ENCODE results near the gene CNTNAP2. TPM values are rescaled to one million over a fixed set of nuclear protein-coding genes. Genes with fewer than 3 reads are reported as not detected.

Gene CNTNAP2
- total RNA-seq, 2 experiments from 2014 or later = not detected

DNA sequence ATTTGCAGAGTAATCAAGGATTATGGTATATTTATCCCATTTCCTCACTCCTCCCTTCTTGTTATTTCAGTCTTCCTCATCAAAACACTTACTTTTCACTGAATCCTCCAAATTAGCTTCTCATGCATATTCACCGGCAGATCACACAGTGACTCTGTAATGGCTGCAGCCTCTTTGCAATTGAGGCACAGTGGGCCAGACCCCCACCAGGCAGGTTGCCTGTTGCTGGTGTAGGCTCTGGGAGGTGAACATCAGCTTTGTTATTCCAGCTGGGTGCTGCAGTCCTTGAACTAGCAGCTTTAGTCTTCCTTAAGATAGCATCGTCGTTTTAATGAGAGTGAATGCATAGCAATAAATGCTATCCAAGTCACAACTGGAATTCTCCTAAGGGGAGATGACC lies 449.3 kb downstream of the CNTNAP2 start:
- DNase-seq = no peak
- no peaks in the 10 kb centered on the region for H3K27me3 Mint-ChIP-seq
- ChIA-PET POLR2A (no interaction called here), CTCF (no interaction called here)
- no peaks in the 10 kb centered on the region for H3K4me1 Mint-ChIP-seq (ENCODE audit: low read depth)
- no peak overlapping the region for H3K4me3 Mint-ChIP-seq
- H3K27ac Mint-ChIP-seq = no peak overlapping the region
- H3K36me3 Mint-ChIP-seq = no peaks in the 10 kb centered on the region
- intact Hi-C loops (cut with micrococcal nuclease) = no loop called here
- no peaks in the 10 kb centered on the region for H3K9me3 Mint-ChIP-seq

DNA sequence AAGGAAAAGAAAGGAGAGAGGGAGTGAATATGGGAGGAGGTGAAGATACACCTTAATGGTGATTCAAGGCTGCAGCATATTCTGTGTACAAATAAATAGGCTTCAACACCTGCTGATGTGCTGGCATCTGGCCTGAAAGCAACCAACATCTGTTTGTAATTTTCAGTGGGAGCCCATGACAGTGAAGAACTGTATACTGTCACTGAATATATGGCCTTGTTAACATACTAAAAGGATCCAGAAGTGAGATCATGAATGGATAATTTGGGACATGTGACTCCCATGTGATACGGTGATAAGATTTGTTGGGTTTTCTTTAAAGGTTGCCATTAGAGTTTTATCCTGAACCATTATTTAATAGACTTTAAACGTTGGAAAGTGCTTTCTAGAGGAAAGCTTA lies 459.3 kb downstream of the CNTNAP2 start:
- ChIA-PET POLR2A (no interaction called here), CTCF (no interaction called here)
- H3K4me1 Mint-ChIP-seq (ENCODE audit: low read depth) = no peaks in the 10 kb centered on the region
- H3K27me3 Mint-ChIP-seq = no peaks in the 10 kb centered on the region
- intact Hi-C loops (cut with micrococcal nuclease) = no loop called here
- DNase-seq = no peak
- no peaks in the 10 kb centered on the region for H3K36me3 Mint-ChIP-seq
- no peak overlapping the region for H3K27ac Mint-ChIP-seq
- H3K4me3 Mint-ChIP-seq = no peak overlapping the region
- peaks cover 5% of the 10 kb centered on the region for H3K9me3 Mint-ChIP-seq

DNA sequence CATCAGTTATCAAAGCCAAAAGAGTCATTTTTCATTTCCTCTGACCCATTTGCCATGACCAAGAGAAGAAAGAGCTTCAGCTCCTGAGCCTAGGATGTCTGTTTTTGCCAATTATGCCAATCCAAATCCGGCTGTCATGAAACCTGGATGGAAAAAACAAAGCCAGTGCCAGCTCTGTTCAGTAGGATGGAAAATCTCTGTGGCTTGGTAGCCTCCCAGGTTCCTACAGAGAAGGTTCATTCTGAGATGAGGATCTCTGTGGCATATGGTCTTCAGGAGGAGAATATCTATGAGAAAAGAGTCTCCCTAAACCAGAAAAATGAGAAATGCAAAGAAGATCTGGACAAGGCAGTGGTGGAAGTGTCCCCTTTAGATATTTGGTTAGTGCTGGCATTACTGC lies 475.4 kb downstream of the CNTNAP2 start:
- POLR2A ChIA-PET = no interaction called here
- H3K27me3 Mint-ChIP-seq = no peaks in the 10 kb centered on the region
- H3K4me3 Mint-ChIP-seq = no peak overlapping the region
- H3K27ac Mint-ChIP-seq = no peak overlapping the region
- CTCF ChIA-PET = no interaction called here
- peaks cover 13% of the 10 kb centered on the region for H3K9me3 Mint-ChIP-seq
- H3K4me1 Mint-ChIP-seq (ENCODE audit: low read depth) = no peaks in the 10 kb centered on the region
- intact Hi-C loops (cut with micrococcal nuclease) = no loop called here
- no peaks in the 10 kb centered on the region for H3K36me3 Mint-ChIP-seq
- no peak for DNase-seq

DNA sequence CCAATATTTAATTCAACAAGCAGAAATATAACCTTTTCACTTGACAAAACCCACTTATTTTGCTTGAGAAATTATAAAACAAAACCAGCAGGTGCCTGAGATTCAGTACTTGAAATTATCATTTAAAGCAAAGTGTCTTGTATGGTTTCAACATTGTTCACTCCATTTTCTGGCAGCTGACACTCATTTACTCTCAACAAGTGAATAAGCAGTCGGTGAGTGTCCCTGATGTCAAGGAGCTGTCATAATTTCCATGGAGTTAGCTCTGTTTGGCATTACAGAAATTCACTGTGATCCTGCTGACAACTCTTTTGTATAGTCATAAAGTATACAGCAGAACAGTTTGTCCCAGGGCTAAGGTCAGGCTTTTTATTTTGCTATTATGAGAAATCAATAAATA lies 490.0 kb downstream of the CNTNAP2 start:
- intact Hi-C loops (cut with micrococcal nuclease) = no loop called here
- no peaks in the 10 kb centered on the region for H3K36me3 Mint-ChIP-seq
- H3K4me3 Mint-ChIP-seq = no peak overlapping the region
- H3K9me3 Mint-ChIP-seq = peaks cover 3% of the 10 kb centered on the region
- H3K27ac Mint-ChIP-seq = no peak overlapping the region
- H3K27me3 Mint-ChIP-seq = no peaks in the 10 kb centered on the region
- POLR2A ChIA-PET = no interaction called here
- DNase-seq = no peak
- CTCF ChIA-PET = no interaction called here
- no peaks in the 10 kb centered on the region for H3K4me1 Mint-ChIP-seq (ENCODE audit: low read depth)

DNA sequence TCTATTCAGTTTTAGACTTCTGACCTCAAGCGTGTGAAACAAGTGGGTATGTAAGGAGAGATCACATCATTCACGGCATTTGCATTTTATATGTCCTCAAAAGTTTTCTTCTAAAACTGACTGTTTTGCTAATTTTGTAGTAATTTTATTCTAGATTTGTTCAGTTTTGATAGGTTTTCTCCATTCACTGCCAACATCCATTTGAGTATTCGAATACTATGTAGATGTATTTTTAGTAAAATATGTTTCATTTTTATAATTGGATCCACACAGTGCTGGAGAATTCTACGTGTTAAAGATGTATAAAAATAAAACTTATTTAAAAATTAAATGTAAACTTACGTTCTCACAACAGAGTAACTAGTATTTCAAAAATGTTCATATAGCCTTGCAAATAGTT lies 503.0 kb downstream of the CNTNAP2 start:
- Mint-ChIP-seq H3K36me3 (no peaks in the 10 kb centered on the region), H3K4me1 (ENCODE audit: low read depth) (no peaks in the 10 kb centered on the region), H3K27me3 (no peaks in the 10 kb centered on the region), H3K27ac (no peak overlapping the region), H3K9me3 (peaks cover 6% of the 10 kb centered on the region), H3K4me3 (no peak overlapping the region)
- intact Hi-C loops (cut with micrococcal nuclease) = no loop called here
- ChIA-PET POLR2A (no interaction called here), CTCF (no interaction called here)
- DNase-seq = no peak

DNA sequence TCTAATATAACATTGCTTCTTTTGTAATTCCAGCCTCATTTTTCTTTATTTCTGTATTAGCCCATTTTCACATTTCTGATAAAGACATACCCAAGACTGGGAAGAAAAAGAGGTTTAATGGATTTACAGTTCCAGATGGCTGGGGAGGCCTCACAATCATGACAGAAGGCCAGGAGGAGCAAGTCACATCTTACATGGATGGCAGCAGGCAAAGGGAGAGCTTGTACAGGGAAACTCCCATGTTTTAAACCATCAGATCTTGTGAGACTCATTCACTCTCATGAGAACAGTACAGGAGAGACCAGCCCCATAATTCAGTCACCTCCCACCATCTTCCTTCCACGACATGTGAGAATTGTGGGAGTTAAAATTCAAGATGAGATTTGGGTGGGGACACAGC lies 510.3 kb downstream of the CNTNAP2 start:
- H3K36me3 Mint-ChIP-seq = no peaks in the 10 kb centered on the region
- POLR2A ChIA-PET = no interaction called here
- intact Hi-C loops (cut with micrococcal nuclease) = no loop called here
- no peak overlapping the region for H3K4me3 Mint-ChIP-seq
- H3K9me3 Mint-ChIP-seq = peaks cover 17% of the 10 kb centered on the region
- no peaks in the 10 kb centered on the region for H3K4me1 Mint-ChIP-seq (ENCODE audit: low read depth)
- no peak for DNase-seq
- no peaks in the 10 kb centered on the region for H3K27me3 Mint-ChIP-seq
- H3K27ac Mint-ChIP-seq = no peak overlapping the region
- CTCF ChIA-PET = no interaction called here

DNA sequence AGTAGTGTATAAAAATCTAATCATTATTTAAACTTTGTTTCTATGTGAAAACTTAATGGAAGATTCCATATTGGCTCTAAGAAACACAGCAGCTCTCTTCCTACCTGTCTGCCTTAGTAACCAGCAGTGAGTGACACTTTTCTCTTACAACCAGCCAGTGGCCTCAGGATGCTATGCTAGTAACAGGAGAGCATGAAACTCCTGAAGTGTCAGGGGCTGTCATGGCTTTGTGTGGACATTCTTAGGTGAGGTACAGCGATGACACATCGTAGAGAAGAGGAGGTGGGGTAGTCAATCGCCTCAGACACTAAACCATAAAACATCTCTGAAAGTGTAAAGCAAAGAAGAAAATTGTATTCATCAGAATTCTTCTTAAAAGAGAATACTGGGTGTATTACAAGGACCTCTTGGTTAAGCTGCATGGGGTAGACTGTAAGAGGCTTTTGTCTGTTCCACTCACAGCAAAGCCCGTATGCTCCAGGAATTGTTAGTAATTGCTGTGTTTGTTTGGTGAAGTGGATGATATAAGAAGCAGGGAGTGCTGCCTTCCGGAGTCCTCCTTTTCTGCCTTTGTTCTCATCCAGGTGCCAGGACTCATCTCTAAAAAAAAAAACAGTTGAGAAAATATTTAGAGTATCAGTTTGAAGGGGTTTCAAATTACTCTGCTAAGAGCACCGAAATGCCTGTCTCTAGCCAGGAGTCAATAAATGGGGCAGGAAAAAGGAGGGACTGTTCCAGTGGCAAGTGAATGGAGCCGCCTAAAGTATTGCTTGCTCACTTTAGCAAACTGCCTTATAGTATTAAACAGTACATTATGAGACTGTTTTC lies 518.8 kb downstream of the CNTNAP2 start:
- H3K27ac Mint-ChIP-seq = no peak overlapping the region
- DNase-seq = no peak
- POLR2A ChIA-PET = no interaction called here
- H3K36me3 Mint-ChIP-seq = no peaks in the 10 kb centered on the region
- no peaks in the 10 kb centered on the region for H3K27me3 Mint-ChIP-seq
- no peaks in the 10 kb centered on the region for H3K4me1 Mint-ChIP-seq (ENCODE audit: low read depth)
- no peak overlapping the region for H3K4me3 Mint-ChIP-seq
- intact Hi-C loops (cut with micrococcal nuclease) = no loop called here
- CTCF ChIA-PET = no interaction called here
- peaks cover 16% of the 10 kb centered on the region for H3K9me3 Mint-ChIP-seq

DNA sequence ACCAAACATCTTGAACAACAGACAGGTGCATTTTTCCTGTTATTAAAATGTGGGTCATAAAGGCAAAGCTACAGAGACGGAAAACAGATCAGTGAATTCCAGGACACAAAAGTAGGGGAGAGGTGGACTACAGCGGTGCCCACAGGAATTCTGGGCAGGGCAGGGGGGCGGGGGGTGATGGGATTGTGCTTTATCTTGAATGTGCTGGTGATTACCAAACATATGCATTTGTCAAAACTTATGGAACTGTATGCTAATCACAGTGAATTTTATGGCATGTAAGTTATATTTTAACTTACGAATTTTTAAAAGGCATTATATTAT lies 519.4 kb downstream of the CNTNAP2 start:
- CTCF ChIA-PET = interaction anchor here (0.6 kb wide), 1 partner anchor 24 kb away, joined by 3 read pairs; no protein-coding TSS in a partner anchor
- DNase-seq = no peak
- no peaks in the 10 kb centered on the region for H3K36me3 Mint-ChIP-seq
- H3K4me1 Mint-ChIP-seq (ENCODE audit: low read depth) = no peaks in the 10 kb centered on the region
- intact Hi-C loops (cut with micrococcal nuclease) = no loop called here
- H3K9me3 Mint-ChIP-seq = peaks cover 13% of the 10 kb centered on the region
- H3K4me3 Mint-ChIP-seq = no peak overlapping the region
- no peaks in the 10 kb centered on the region for H3K27me3 Mint-ChIP-seq
- POLR2A ChIA-PET = no interaction called here
- H3K27ac Mint-ChIP-seq = no peak overlapping the region

DNA sequence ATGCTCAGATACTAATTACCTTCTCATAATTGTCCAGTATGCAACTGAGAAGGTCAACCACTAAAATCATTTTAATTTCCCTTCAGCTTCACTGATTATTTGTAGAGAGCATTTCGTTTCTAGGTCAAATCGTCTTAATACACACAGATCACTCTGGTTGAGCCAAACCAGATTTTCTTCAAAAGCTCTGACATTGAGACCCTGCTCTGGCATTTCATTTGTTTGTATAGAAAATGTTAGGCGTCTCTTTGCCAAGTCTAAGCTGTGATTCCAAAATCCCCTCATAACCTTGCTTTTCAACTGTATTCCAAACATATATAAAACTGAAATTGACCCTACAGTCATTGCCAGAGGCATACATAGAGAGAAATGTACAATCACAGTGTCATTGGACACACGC lies 520.0 kb downstream of the CNTNAP2 start:
- CTCF ChIA-PET = interaction anchor here (0.6 kb wide), 1 partner anchor 24 kb away, joined by 3 read pairs; no protein-coding TSS in a partner anchor

DNA sequence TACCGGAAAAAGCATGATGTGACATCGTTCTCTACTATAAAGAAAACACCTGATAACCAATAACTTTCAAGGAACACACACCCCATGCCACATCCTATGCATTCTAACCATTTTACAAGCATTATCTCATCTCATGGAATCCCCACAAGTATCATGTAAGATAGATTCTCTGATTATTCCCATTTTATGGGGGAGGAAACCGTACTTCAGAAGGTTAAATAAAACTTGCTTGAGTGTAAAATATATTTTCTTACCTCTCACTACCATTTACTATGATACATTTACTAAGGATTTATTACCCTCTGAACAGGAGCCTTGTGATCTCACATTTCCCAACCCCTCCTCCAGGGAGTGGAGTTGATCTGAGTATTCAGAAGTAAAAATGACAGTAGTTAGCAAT lies 522.7 kb downstream of the CNTNAP2 start:
- POLR2A ChIA-PET = no interaction called here
- H3K9me3 Mint-ChIP-seq = peaks cover 11% of the 10 kb centered on the region
- no peak overlapping the region for H3K27ac Mint-ChIP-seq
- CTCF ChIA-PET = no interaction called here
- no peaks in the 10 kb centered on the region for H3K27me3 Mint-ChIP-seq
- intact Hi-C loops (cut with micrococcal nuclease) = no loop called here
- DNase-seq = no peak
- H3K36me3 Mint-ChIP-seq = no peaks in the 10 kb centered on the region
- no peaks in the 10 kb centered on the region for H3K4me1 Mint-ChIP-seq (ENCODE audit: low read depth)
- H3K4me3 Mint-ChIP-seq = no peak overlapping the region

More for the DNA sequence above, 520.0 kb downstream of the CNTNAP2 start:
- H3K4me1 Mint-ChIP-seq (ENCODE audit: low read depth) = no peaks in the 10 kb centered on the region
- intact Hi-C loops (cut with micrococcal nuclease) = no loop called here
- no peak overlapping the region for H3K4me3 Mint-ChIP-seq
- no peak overlapping the region for H3K27ac Mint-ChIP-seq
- H3K9me3 Mint-ChIP-seq = peaks cover 12% of the 10 kb centered on the region
- POLR2A ChIA-PET = no interaction called here
- H3K27me3 Mint-ChIP-seq = no peaks in the 10 kb centered on the region
- H3K36me3 Mint-ChIP-seq = no peaks in the 10 kb centered on the region
- no peak for DNase-seq

DNA sequence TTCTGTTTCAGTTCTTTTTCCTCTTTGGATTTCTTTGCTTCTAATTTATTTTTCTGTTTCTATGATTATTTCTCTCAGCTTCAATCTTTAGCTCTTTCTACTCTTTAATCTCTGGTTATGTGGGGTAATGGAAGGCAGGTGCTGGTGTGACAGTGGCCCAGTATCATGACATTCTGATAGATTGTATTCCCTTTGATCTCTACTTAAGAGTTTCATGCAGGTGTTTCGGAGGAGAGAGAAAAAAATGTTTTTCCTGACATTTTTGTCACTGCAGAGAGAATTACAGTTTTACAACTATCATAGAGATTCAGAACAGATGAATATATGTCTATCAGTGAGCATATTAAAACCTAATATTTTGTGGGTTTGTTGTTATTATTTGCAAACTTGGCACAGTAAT lies 524.9 kb downstream of the CNTNAP2 start:
- Mint-ChIP-seq H3K4me1 (ENCODE audit: low read depth) (no peaks in the 10 kb centered on the region), H3K9me3 (peaks cover 11% of the 10 kb centered on the region)
- POLR2A ChIA-PET = no interaction called here

DNA sequence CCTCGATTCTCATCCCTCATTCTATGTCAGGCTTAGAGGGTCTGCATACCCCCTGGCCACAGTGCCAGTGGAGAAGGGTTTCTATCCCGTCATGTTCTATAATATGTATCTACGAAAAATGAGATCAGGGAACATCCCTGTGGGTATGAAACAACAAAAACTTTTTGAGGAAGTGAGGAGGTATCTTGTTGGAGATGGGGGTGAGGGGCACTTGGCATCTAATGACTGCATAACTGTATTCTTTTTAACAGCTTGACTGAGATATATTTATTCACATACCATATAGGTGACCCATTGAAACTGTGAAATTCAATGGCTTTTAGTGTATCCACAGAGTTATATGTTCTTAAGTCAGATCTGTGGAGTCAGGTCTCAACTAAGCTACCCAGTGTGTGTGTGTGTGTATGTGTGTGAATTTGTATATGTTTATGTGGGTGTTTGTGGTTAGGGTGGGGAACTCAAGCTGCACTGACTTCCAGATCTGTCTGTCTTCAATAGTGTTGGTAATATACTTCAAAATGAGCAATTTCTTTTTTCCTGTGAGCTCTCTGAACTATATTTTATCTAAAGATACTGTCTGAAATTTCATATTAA lies 528.9 kb downstream of the CNTNAP2 start:
- Mint-ChIP-seq H3K4me1 (ENCODE audit: low read depth) (no peaks in the 10 kb centered on the region), H3K9me3 (peaks cover 19% of the 10 kb centered on the region), H3K27ac (no peak overlapping the region), H3K27me3 (no peaks in the 10 kb centered on the region), H3K4me3 (no peak overlapping the region), H3K36me3 (no peaks in the 10 kb centered on the region)
- DNase-seq = no peak
- CTCF ChIA-PET = no interaction called here
- intact Hi-C loops (cut with micrococcal nuclease) = no loop called here
- POLR2A ChIA-PET = no interaction called here

More for the DNA sequence above, 524.9 kb downstream of the CNTNAP2 start:
- Mint-ChIP-seq H3K4me3 (no peak overlapping the region), H3K27me3 (no peaks in the 10 kb centered on the region), H3K36me3 (no peaks in the 10 kb centered on the region), H3K27ac (no peak overlapping the region)
- CTCF ChIA-PET = no interaction called here
- intact Hi-C loops (cut with micrococcal nuclease) = no loop called here
- no peak for DNase-seq

DNA sequence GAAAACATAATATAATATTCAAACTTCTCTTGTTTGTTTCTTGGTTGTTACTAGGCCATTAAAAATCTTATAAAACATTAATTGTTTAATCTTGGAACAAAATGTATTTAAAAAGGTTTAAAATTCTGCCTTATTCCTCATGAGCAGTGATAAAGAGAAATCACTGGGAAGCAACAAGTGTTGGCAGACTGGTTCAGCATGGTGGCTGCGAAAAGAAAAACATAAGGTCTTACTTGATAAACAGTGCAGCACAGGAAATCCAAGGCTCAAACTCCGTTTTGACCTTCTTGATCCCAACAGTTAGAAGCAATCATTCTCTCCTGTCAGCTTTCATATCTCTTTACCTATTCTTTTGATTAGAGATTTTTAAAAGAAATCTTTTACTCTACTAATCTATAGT lies 530.8 kb downstream of the CNTNAP2 start:
- intact Hi-C loops (cut with micrococcal nuclease) = no loop called here
- Mint-ChIP-seq H3K36me3 (no peaks in the 10 kb centered on the region), H3K27ac (no peak overlapping the region), H3K27me3 (no peaks in the 10 kb centered on the region), H3K4me1 (ENCODE audit: low read depth) (no peaks in the 10 kb centered on the region), H3K9me3 (peaks cover 19% of the 10 kb centered on the region), H3K4me3 (no peak overlapping the region)
- ChIA-PET POLR2A (no interaction called here), CTCF (interaction anchor here (0.6 kb wide), 1 partner anchor 13 kb away, joined by 3 read pairs; no protein-coding TSS in a partner anchor)
- no peak for DNase-seq
